IPS-18a (cell line): ENCODE results near the gene ZNF576.

Experiments
- H3K27ac ChIP-seq: one replicate; pipeline ENCODE4 v1.5.1; 2013; ENCODE audit warnings: low read length
- H3K27me3 ChIP-seq: one replicate; pipeline ENCODE4 v1.6.1; 2013; ENCODE audit warnings: mild to moderate bottlenecking, low read length; ENCODE audit not compliant: control insufficient read depth, insufficient read depth
- H3K36me3 ChIP-seq: one replicate; pipeline ENCODE4 v1.6.1; 2013; ENCODE audit warnings: low read depth, low read length; ENCODE audit not compliant: control insufficient read depth
- H3K4me1 ChIP-seq: one replicate; pipeline ENCODE4 v1.6.1; 2013; ENCODE audit warnings: low read depth, low read length; ENCODE audit not compliant: control insufficient read depth
- H3K4me3 ChIP-seq: one replicate; pipeline ENCODE4 v1.5.1; 2013; ENCODE audit warnings: low read length
- H3K9ac ChIP-seq: one replicate; pipeline ENCODE4 v1.6.1; 2013; ENCODE audit warnings: mild to moderate bottlenecking, low read length, moderate library complexity
- H3K9me3 ChIP-seq: one replicate; pipeline ENCODE4 v1.6.1; 2013; ENCODE audit warnings: low read depth, low read length; ENCODE audit not compliant: control insufficient read depth

The ZNF576 gene

GRCh38 chr19:43561139-43561970 is 35.0 kb upstream of the ZNF576 start:
- H3K4me1 ChIP-seq = no peaks in the 10 kb centered on the region
- peaks cover 7% of the 10 kb centered on the region for H3K36me3 ChIP-seq
- no peak overlapping the region for H3K27ac ChIP-seq
- H3K9me3 ChIP-seq = no peaks in the 10 kb centered on the region
- H3K9ac ChIP-seq = no peak overlapping the region
- H3K4me3 ChIP-seq = no peak overlapping the region
- no peaks in the 10 kb centered on the region for H3K27me3 ChIP-seq

GRCh38 chr19:43562226-43562697 is 34.1 kb upstream of the ZNF576 start:
- Histone ChIP-seq H3K4me1 (no peaks in the 10 kb centered on the region), H3K4me3 (no peak overlapping the region), H3K27ac (no peak overlapping the region), H3K27me3 (no peaks in the 10 kb centered on the region), H3K9me3 (no peaks in the 10 kb centered on the region), H3K36me3 (peaks cover 7% of the 10 kb centered on the region), H3K9ac (no peak overlapping the region)

DNA sequence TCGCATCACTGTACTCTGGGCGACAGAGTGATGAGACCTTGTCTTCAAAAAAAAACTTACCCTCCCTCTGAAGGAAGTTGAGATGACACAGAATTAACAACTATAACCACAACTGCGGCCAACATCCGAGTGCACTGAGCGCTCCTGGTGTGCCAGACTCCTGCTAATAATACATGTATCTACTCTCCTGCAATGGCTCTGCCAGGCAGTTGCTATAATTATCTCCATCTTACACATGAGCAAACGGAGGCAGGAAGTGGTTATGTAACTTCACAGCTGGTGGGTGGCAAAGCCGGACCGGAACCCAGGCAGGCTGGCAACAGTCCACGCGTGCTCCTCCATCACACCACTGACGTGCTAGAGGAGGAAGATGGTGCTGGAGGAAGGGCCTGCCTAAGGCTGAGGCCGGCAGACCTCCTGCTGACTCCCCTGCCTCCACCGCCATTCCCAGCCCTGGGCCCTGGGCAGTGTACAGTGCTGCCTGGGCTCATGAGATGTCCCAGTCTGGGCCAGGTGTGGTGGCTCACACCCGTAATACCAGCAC is 33.6 kb upstream of the ZNF576 start:
- Histone ChIP-seq H3K4me3 (no peak overlapping the region), H3K27ac (no peak overlapping the region), H3K4me1 (no peaks in the 10 kb centered on the region), H3K9ac (no peak overlapping the region), H3K27me3 (no peaks in the 10 kb centered on the region), H3K36me3 (peaks cover 6% of the 10 kb centered on the region), H3K9me3 (no peaks in the 10 kb centered on the region)

DNA sequence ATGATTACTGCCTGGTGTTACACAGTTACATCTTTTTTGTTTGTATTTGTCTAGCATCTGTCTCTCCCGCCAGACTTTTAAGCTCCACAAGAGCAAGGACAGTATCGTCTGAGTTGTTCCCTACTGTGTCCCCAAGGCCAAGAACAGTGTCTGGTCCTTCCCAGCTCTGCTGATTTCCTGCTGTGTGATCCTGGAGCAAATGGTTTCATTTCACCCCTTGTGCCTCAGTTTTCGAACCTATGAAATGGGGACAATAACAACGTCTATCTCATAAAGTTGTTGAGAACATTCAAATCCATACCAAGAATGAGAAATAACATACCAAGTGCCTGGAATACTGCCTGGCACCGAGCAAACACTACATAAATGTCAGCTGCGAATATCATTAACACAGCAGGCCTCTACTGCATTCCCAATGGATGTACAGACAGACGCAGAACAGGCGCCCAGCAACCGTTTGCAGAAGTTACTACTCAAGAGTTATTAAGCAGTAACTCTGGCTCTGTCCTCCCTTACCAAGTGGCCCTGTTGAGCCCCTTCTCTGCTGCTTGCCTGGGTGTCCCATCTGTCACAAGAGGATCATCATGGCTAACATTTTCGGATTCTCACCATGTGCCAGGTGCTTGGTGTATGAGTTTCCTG is 32.5 kb upstream of the ZNF576 start:
- no peak overlapping the region for H3K27ac ChIP-seq

DNA sequence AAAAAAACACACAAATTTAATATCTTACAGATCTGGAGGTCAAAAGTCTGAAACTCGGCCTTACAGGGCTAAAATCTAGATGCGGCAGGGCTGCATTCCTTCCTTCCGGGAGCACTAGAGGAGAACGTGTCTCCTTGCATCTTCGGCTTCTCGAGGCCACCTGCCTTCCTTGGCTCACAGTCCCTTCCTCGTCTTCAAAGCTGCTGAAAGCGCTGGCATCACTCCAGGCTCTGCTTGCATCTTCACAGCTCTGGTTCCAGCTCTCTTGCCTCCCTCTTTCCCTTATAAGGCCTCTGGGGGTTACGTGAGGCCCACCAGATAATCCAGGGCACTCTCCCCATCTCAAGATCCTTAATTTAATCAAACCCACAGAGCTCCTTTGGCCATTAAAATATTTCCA is 31.6 kb upstream of the ZNF576 start:
- Histone ChIP-seq H3K27ac (no peak overlapping the region), H3K4me3 (no peak overlapping the region), H3K9me3 (no peaks in the 10 kb centered on the region), H3K4me1 (no peaks in the 10 kb centered on the region), H3K36me3 (peaks cover 3% of the 10 kb centered on the region), H3K27me3 (no peaks in the 10 kb centered on the region), H3K9ac (no peak overlapping the region)

More for the DNA sequence above, 32.5 kb upstream of the ZNF576 start:
- H3K4me3 ChIP-seq = no peak overlapping the region
- H3K36me3 ChIP-seq = peaks cover 3% of the 10 kb centered on the region
- H3K9ac ChIP-seq = no peak overlapping the region
- no peaks in the 10 kb centered on the region for H3K4me1 ChIP-seq
- H3K9me3 ChIP-seq = no peaks in the 10 kb centered on the region
- H3K27me3 ChIP-seq = no peaks in the 10 kb centered on the region

DNA sequence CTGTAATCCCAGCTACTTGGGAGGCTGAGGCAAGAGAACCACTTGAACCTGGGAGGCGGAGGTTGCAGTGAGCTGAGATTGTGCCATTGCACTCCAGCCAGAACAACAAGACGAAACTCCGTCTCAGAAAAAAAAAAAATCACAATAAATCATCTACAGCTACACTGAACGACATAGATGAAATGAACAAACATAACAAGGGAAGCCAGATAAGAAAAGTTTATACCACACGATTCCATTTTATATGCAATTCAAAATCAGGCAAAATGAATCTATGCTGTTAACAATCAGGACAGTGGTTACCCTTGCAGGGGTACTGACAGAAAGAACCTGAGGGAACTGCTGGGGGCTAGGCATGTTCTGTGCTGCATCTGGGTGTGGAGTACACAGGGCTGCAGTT is 26.7 kb upstream of the ZNF576 start:
- H3K27me3 ChIP-seq = no peaks in the 10 kb centered on the region
- H3K9me3 ChIP-seq = no peaks in the 10 kb centered on the region
- no peak overlapping the region for H3K4me3 ChIP-seq
- no peak overlapping the region for H3K9ac ChIP-seq
- no peak overlapping the region for H3K27ac ChIP-seq
- H3K4me1 ChIP-seq = peaks cover 2% of the 10 kb centered on the region
- H3K36me3 ChIP-seq = no peaks in the 10 kb centered on the region

DNA sequence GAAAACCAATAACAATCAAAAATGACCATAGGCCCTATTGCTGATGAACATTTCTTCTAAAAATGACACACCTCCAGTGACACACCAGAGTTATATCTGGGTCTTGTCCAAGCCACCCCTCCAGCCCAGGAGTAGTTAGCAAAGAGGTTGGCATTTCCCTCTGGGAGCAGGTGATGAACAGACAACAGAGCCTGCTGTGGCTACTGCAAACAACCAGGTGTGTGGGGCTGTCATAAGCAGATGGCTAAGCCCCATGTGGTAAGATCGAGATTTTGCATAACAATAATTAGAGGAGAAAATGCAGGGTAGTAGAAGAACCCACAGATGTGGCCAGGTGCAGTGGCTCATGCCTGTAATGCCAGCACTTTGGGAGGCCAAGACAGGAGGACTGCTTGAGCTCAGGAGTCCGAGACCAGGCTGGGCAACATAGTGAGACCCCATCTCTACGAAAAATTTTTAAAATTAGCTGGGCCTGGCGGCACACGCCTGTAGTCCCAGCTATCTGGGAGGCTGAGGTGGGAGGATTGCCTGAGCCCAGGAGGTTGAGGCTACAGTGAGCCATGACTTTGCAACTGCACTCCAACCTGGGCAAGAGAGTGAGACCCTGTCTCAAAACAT is 26.1 kb upstream of the ZNF576 start:
- H3K27me3 ChIP-seq = no peaks in the 10 kb centered on the region
- no peak overlapping the region for H3K9ac ChIP-seq
- H3K4me1 ChIP-seq = peaks cover 3% of the 10 kb centered on the region
- H3K4me3 ChIP-seq = no peak overlapping the region
- H3K9me3 ChIP-seq = no peaks in the 10 kb centered on the region
- H3K27ac ChIP-seq = no peak overlapping the region
- H3K36me3 ChIP-seq = no peaks in the 10 kb centered on the region

- peaks cover 9% of the 10 kb centered on the region for H3K4me1 ChIP-seq
- H3K27ac ChIP-seq = no peak overlapping the region
- H3K36me3 ChIP-seq = no peaks in the 10 kb centered on the region
- no peaks in the 10 kb centered on the region for H3K27me3 ChIP-seq
- no peaks in the 10 kb centered on the region for H3K9me3 ChIP-seq
- H3K4me3 ChIP-seq = no peak overlapping the region
- no peak overlapping the region for H3K9ac ChIP-seq
Measured at GRCh38 chr19:43572171-43572588, 24.2 kb upstream of the ZNF576 start.

- Histone ChIP-seq H3K4me3 (peak overlapping the region; percentile 99), H3K4me1 (peaks cover 9% of the 10 kb centered on the region), H3K9me3 (no peaks in the 10 kb centered on the region), H3K27me3 (no peaks in the 10 kb centered on the region), H3K9ac (peak overlapping the region; percentile 95), H3K36me3 (no peaks in the 10 kb centered on the region), H3K27ac (peak overlapping the region; percentile 82)
Measured at GRCh38 chr19:43574424-43575155, 21.8 kb upstream of the ZNF576 start.

DNA sequence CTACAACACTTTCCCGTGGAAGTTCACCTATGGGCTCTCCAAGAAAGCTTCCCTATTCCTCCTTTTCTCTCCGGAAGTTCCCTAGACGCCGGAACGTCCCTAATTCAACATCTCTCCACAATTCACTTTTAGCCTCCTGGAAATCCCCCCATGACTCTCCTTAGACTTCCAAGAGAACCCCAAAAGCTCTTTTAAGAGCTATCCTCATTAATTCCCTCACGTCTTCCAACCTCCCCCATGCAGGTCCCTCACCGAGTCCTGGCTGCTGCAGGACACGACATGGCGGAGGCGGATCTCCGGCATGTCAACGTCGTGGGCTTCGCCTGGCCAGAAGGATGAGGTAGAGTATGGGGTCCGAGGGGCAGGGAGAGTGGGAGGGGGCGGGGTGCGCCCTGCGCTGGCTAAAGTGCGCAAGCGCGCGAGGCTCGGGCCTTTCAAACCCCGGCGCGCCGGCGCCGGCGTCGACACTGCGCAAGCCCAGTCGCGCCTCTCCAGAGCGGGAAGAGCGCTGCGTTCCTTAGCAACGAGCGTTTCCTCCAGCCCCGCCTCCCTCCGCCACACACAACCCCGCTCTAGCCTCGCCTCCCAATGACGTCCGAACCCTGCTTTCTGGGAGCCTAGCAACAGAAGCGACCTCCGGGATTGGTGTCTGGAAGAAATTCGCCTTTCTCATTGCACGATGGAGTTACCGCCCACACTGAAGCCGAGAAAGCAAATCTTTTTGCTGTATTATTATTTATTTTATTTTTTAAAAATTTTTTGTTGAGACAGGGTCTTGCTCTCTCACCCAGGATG is 21.0 kb upstream of the ZNF576 start, which contains the start of the genes PINLYP and XRCC1:
TSS of gene PINLYP (plus strand) at position 646 of the 795 bp plus-strand sequence. CDS start 1,391 bp downstream, outside the sequence.
TSS of gene XRCC1 (minus strand) at position 372 of the 795 bp plus-strand sequence. CDS start at position 303, 69 bp downstream.
- H3K36me3 ChIP-seq = no peaks in the 10 kb centered on the region

More for the DNA sequence above, 21.0 kb upstream of the ZNF576 start, which contains the start of the genes PINLYP and XRCC1:
- Histone ChIP-seq H3K9ac (peak within 1 kb of the TSS; percentile 95), H3K27ac (peak within 1 kb of the TSS; percentile 86), H3K4me3 (peak within 1 kb of the TSS; percentile 99), H3K4me1 (peaks cover 9% of the 10 kb centered on the region), H3K9me3 (no peaks in the 10 kb centered on the region), H3K27me3 (no peaks in the 10 kb centered on the region)
